ENCODE data around the gene COL5A1. TPM values are rescaled to one million over a fixed set of nuclear protein-coding genes. Genes with fewer than 3 reads are reported as not detected.

The COL5A1 gene
- total RNA-seq, 1 experiment from 2014 or later: 9.5 TPM

DNA sequence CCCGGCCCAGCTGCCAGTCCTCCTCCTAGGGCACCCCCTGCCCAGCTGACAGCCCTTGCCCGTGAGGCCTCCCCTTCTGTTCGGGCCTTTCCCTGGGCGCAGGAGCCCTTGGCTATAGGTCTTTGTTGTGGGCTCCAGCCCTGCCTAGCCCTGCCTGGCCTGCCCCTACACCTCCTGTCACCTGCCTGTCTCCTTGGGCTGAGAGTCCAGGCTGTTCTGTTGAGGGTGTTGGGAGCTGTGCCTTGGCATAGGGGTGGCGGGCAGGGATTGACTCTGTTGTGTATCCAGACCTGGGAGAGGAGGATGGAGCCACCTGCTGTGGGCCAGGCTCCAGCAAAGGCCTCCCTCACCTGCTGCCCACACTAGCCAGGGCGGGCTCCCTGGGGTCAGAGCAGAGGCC, 250.6 kb downstream of the COL5A1 start:
- Histone ChIP-seq H3K79me1 (ENCODE audit: insufficient read depth, low read depth, low read length, poor library complexity, severe bottlenecking) (no peaks in the 10 kb centered on the region), H3K79me2 (ENCODE audit: insufficient read depth, low read length) (no peaks in the 10 kb centered on the region), H4K20me1 (ENCODE audit: control insufficient read depth, insufficient read depth, insufficient read length) (no peaks in the 10 kb centered on the region), H3K9me3 (ENCODE audit: control insufficient read depth, low read depth, low read length) (peaks cover 7% of the 10 kb centered on the region), H3K23ac (ENCODE audit: insufficient read length, low read depth, low read length) (no peak overlapping the region), H2BK12ac (ENCODE audit: insufficient read length, low read depth, low read length) (no peak overlapping the region), H2BK20ac (ENCODE audit: low read depth, low read length, poor library complexity, severe bottlenecking) (no peak overlapping the region), H3K27ac (ENCODE audit: insufficient read length, low read depth, low read length) (no peak overlapping the region), H2BK5ac (ENCODE audit: insufficient read length, low read length) (no peak overlapping the region), H2BK120ac (ENCODE audit: low read depth, low read length, poor library complexity, severe bottlenecking) (no peak overlapping the region), H3K4me1 (ENCODE audit: insufficient read depth, low read length) (no peaks in the 10 kb centered on the region), H3K18ac (ENCODE audit: insufficient read length, low read depth, low read length) (no peak overlapping the region), H2BK15ac (ENCODE audit: low read depth, low read length) (no peak overlapping the region), H3K56ac (ENCODE audit: insufficient read length, low read depth, low read length) (no peak overlapping the region), H3K14ac (ENCODE audit: insufficient read depth, low read length) (no peak overlapping the region), H3K23me2 (ENCODE audit: insufficient read length, low read depth, low read length, poor library complexity, severe bottlenecking) (no peaks in the 10 kb centered on the region), H3K4ac (ENCODE audit: low read depth, low read length) (no peak overlapping the region), H3K27me3 (ENCODE audit: insufficient read depth, low read length) (no peaks in the 10 kb centered on the region), H3K4me2 (ENCODE audit: insufficient read depth, insufficient read length, low read length) (no peak overlapping the region), H3K9ac (ENCODE audit: extremely low read depth, insufficient read length, low read length) (no peak overlapping the region), H4K5ac (ENCODE audit: insufficient read length, low read depth, low read length) (no peak overlapping the region), H2AFZ (ENCODE audit: low read length) (no peak overlapping the region), H2AK5ac (ENCODE audit: insufficient read length, low read length) (no peak overlapping the region), H4K8ac (replicated peaks; ENCODE audit: insufficient read length, low read depth, low read length) (no peak overlapping the region), H4K91ac (ENCODE audit: insufficient read length, low read depth, low read length) (no peak overlapping the region), H3T11ph (ENCODE audit: low read length) (no peak overlapping the region)
- no CpG with 5 or more reads among the region's 6 CpGs for WGBS (ENCODE audit: extremely low coverage, insufficient read length, low lambda C conversion rate)
- Mint-ChIP-seq H3K4me1 (peaks cover 0 to 4% of the 10 kb centered on the region in 2 experiments; a peak in 2 of 4 replicates), H3K27ac (no peak overlapping the region; a peak in 1 of 7 replicates), H3K4me3 (no peak overlapping the region), H3K36me3 (ENCODE audit: insufficient read depth in 1 of 3, low read depth in 3 of 3) (peaks cover 0 to 18% (median 6%) of the 10 kb centered on the region in 3 experiments; a peak in 4 of 7 replicates), H3K27me3 (ENCODE audit: low read depth) (peaks cover 7% of the 10 kb centered on the region), H3K9me3 (peaks cover 16 to 17% of the 10 kb centered on the region in 2 experiments; a peak in 4 of 5 replicates)
- no peak for TF ChIP-seq CTCF (conservative IDR thresholded peaks at IDR 0.05)
- DNase-seq: no peak
